ENCODE data around the gene CDH1.

DNA sequence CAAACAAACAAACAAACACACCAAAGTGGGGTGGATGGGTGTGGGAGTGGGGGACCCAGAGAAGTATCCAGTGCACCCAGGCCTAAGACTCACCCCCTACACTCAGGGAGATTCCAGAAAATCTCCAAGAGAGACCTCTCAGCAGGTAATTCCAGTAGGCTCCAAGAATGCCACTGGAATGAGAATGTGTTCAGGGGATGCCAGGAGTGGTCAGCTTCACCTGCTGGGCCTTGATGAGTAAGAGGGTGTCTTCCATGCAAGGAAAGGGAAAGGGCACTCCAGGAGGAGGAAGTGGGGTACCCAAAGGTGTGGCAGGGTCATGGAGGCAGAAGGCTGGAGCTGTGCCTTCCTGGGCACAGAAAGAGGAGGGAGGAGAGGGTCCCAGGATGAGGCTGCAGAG is 9.9 kb downstream of the CDH1 start:
- TF ChIP-seq, protein P1, sequence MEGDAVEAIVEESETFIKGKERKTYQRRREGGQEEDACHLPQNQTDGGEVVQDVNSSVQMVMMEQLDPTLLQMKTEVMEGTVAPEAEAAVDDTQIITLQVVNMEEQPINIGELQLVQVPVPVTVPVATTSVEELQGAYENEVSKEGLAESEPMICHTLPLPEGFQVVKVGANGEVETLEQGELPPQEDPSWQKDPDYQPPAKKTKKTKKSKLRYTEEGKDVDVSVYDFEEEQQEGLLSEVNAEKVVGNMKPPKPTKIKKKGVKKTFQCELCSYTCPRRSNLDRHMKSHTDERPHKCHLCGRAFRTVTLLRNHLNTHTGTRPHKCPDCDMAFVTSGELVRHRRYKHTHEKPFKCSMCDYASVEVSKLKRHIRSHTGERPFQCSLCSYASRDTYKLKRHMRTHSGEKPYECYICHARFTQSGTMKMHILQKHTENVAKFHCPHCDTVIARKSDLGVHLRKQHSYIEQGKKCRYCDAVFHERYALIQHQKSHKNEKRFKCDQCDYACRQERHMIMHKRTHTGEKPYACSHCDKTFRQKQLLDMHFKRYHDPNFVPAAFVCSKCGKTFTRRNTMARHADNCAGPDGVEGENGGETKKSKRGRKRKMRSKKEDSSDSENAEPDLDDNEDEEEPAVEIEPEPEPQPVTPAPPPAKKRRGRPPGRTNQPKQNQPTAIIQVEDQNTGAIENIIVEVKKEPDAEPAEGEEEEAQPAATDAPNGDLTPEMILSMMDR (IDR thresholded peaks at IDR 0.05) = no peak
- TF ChIP-seq POLR2A (IDR thresholded peaks at IDR 0.05) = no peak
